Activated T-cell treated with anti-CD3 and anti-CD28 coated beads for 48 hours (primary cell): ENCODE measurements around the gene SETD1A.
"Not testable (repeated sequence)": the region's sequence is repeated elsewhere in the genome, so short reads cannot be mapped to it uniquely, and the experiment has no call there.

Source experiments
- DNase-seq: peaks from one replicate; pipeline ENCODE4 v3.0.0-alpha.2; 2020; ENCODE audit warnings: low read depth

Gene SETD1A

GRCh38 chr16:30929167-30929566 lies 28.4 kb upstream of the SETD1A start:
- DNase-seq = no peak

- no peak for DNase-seq
Observed at GRCh38 chr16:30930160-30930571, 27.4 kb upstream of the SETD1A start.

DNA sequence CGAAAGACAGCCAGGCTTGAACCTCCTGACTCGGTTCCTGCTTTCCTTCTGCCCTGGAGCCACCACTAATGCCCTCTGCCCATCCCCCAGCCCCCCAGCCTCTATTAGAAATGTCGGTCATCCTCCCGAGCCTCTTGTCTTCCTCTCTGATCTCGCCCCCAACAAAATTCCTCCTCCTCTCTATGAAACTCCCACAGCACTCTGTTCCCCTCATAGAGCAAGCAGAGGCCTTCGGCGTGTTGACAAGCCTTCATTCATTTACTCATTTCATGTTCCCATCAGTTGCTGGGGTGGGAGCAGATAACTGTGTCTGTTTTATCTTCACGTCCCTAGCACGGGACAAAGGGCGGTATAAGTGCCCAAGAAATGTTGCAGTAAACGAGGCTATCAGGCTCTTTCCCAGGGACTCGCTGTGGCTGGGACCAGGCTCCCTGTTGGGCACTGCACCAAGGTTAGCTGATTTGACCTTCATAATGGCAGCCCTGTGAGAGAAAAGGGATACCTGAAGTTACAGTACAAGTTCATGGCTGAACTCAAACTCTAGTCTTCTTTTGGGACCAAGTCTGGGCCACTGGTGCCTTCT lies 26.4 kb upstream of the SETD1A start:
- DNase-seq = no peak

- no peak for DNase-seq
Observed at GRCh38 chr16:30934827-30935557, 22.6 kb upstream of the SETD1A start.

DNA sequence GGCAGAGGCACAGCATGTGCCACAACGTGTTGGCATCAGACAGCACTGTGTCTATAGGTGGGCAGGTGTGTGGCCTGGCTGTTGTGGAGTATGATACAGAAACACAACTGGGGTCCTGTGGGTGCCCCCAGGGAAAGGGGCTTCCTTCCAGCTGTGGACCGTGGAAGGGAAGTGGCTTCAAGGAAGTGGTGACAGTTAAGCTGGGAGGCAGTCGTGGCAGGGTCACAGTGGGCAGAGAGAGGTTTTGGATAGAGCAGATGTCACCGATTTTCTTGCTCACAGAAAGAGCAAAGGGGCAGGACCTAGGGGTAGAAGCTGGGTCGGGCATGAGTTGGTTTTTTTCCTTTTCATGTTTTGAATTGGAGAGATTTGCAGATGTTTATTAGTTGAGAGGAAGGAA lies 19.9 kb upstream of the SETD1A start:
- no peak for DNase-seq

DNA sequence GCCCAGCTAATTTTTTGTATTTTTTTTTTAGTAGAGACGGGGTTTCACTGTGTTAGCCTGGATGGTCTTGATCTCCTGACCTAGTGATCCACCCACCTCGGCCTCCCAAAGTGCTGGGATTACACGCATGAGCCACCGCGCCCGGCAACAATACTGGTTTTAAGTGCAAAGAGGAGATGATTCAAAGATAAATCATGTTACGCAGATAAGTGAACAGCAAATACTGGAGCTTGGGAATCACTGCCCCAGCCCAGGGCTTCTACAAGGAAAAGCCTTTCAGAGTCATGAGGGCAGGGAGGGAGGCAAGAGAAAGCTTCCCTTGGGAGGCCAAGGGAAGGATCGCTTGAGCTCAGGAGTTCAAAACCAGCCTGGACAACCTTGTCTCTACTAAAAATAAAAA lies 18.0 kb upstream of the SETD1A start:
- not testable (repeated sequence) for DNase-seq

DNA sequence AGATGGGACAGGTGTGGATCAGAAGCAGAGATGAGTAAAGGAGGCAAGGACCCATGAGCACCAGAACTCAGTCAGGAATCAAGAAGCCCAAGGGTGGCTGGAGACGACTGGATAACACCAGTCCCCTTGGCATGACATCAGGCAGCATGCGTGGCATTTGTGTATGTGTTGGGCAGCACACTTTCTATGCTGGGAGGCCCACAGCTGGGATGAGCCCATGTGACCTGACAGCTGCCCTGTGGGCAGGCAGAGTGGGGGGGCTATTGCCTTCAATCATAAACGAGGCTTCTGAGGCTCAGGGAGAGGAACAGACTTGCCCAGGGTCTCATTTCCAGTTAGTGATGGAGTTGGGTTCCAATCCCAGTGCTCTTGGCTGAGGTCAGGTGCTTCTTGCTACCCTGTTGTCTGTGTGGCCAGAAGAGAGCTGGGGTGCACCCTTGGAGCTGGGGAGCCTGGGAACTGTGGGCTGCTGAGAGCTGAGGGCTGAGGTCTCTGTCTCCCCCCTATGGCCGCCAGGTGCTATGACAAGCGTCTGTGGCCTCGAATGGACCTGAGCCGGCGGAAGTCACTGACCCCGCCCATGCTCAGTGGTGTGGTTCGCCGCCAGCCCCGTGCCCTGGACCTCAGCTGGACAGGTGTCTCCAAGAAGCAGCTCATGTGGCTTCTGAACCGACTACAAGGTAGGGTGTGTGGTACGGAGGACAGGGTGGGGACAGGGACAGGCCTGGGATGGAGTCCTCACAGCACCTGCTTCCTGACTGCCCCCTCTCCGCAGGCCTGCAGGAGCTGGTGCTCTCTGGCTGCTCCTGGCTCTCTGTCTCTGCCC lies 15.7 kb upstream of the SETD1A start:
- DNase-seq = peak; percentile 61

- no peak for DNase-seq
Observed at GRCh38 chr16:30942426-30942806, 15.1 kb upstream of the SETD1A start.

GRCh38 chr16:30944352-30944751 lies 13.2 kb upstream of the SETD1A start:
- no peak for DNase-seq

GRCh38 chr16:30946671-30947540 lies 10.6 kb upstream of the SETD1A start:
- no peak for DNase-seq

- no peak for DNase-seq
Observed at GRCh38 chr16:30947541-30947858, 10.1 kb upstream of the SETD1A start.

DNA sequence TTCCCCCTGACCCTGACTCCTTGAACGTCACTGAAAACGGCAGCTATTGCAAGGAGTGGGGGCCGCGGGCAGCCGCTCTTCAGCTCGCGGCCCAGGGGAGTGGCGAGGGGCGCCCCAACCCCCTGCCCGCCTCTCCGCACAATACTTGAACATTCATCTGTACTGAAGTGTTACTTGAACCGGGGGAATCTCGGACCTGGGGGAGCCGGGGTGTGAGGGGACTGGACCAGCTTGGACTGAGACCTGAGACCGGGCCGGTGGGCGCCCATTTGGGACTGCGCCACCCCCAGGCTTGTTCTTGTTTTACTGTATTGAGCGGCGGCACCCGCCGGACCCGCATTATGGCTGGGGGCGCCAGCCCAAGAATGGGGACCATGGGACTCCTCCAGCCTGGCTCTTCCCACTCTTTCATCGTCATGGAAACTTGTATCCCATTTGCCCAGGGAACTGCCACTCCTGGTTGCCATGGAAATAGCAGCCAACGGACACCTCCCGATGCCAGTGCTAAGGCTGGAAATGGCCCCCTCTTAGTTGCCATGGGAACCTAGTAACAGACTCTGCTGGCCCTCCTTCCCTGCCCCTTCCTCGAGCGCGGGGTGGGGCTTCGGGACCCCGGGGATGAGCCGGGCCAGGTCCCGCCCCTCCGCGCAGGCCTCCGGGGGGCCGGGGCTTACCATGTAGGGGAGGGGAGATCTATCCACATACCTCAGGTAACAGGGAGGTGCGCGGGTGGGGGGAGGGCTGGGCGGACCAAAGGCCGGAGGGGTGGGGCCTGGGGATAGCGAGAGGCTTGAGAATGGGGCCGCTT lies 9.5 kb upstream of the SETD1A start:
- DNase-seq = no peak

- no peak for DNase-seq
Observed at GRCh38 chr16:30948667-30949649, 8.6 kb upstream of the SETD1A start, which contains the start of gene ORAI3. Gene ORAI3, plus strand, starts transcription at chr16:30949068. Its CDS starts 222 bp downstream, at chr16:30949290.

GRCh38 chr16:30949650-30950515 lies 7.7 kb upstream of the SETD1A start:
- peak; percentile 43 for DNase-seq

DNA sequence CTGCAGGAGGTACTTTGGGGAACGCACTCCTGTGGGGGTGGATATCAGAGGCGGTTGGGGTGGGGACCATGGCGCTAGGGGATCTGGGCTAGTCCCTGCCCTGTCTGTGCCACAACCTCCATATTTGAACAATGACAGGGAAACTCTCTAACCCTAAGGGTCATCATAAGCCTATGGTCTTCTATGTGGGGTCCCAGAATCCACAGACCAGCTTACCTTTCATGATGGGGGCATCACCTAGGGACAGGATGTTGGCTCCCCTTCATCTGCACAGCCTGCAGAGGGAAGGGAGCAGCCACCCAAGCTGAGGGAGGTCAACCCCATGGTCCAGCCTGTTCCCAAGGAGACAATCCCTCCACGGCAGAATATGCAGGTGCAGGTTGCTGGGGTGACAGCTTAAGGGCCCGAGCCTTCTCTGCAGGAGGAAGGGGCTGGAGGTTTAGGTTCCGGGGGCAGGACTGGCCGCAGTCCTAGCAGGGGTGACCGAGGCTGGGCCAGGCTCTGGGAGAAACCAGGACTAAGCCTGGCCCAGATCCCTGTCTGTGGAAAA lies 7.0 kb upstream of the SETD1A start:
- no peak for DNase-seq

DNA sequence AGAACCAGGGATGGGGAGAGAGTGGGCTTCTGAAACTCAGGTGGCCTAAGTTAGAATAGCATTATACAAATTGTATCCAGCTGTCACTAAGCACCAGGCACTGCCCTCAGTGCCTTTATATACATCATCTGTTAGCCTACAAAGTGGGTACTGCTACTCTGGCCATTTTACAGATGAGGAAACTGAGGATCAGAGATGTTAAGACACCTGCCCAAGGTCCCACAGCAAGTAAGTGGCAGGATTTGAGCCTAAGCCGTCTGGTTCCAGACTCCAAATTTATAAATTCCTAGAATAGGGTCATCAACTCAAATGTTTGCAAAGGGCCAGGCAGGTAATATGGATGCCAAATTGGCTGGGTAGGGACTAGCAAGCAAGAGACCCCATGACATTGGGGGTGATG lies 6.4 kb upstream of the SETD1A start:
- DNase-seq = no peak

GRCh38 chr16:30951750-30952149 lies 5.8 kb upstream of the SETD1A start:
- DNase-seq = no peak

GRCh38 chr16:30953111-30953510 lies 4.4 kb upstream of the SETD1A start:
- no peak for DNase-seq
